Left renal cortex interstitium (tissue), 4 donors: ENCODE data around the gene JAKMIP1. TPM values are rescaled to one million over a fixed set of nuclear protein-coding genes. Genes with fewer than 3 reads are reported as not detected.
A peak's percentile ranks its signal among the peaks of the same experiment; 100 is the strongest.
"Not testable (repeated sequence)": the region's sequence is repeated elsewhere in the genome, so short reads cannot be mapped to it uniquely, and the experiment has no call there.

Source experiments
- DNase-seq, 4 donors: peaks; one replicate each; pipeline ENCODE4 v3.0.0-alpha.2; 2013; ENCODE audit warnings: low read depth in 4 of 4, low spot score in 2 of 4, missing footprints in 1 of 4
- polyA plus RNA-seq, 4 donors: library from polyadenylated mRNA; unstranded; fragments of 120-200 nt; gene quantifications; one replicate each; pipeline ENCODE4 v1.2.1, GENCODE V29; 2013; ENCODE audit not compliant: insufficient read length in 4 of 4

Gene JAKMIP1
- polyA plus RNA-seq, 4 donors: 0.06 to 0.22 (median 0.17) TPM

- DNase-seq: no peak
Measured at GRCh38 chr4:6001680-6002491, 198.5 kb downstream of the JAKMIP1 start.

GRCh38 chr4:5999830-6000365, 200.5 kb downstream of the JAKMIP1 start:
- no peak for DNase-seq

GRCh38 chr4:5999356-5999755, 201.0 kb downstream of the JAKMIP1 start:
- no peak for DNase-seq

GRCh38 chr4:5998333-5998936, 201.9 kb downstream of the JAKMIP1 start:
- peak; percentile 29 to 68 (median 50) for DNase-seq

GRCh38 chr4:5996641-5997040, 203.7 kb downstream of the JAKMIP1 start:
- no peak for DNase-seq

GRCh38 chr4:5995901-5996623, 204.3 kb downstream of the JAKMIP1 start:
- DNase-seq: no peak

- no peak for DNase-seq
Measured at GRCh38 chr4:5993876-5994811, 206.2 kb downstream of the JAKMIP1 start.

GRCh38 chr4:5993346-5993745, 207.0 kb downstream of the JAKMIP1 start:
- DNase-seq: not testable (repeated sequence)

GRCh38 chr4:5992828-5993321, 207.5 kb downstream of the JAKMIP1 start:
- no peak for DNase-seq

- no peak for DNase-seq
Measured at GRCh38 chr4:5992171-5992827, 208.1 kb downstream of the JAKMIP1 start.

GRCh38 chr4:5991405-5991804, 208.9 kb downstream of the JAKMIP1 start:
- DNase-seq: no peak

GRCh38 chr4:5990446-5991160, 209.7 kb downstream of the JAKMIP1 start:
- DNase-seq: no peak

GRCh38 chr4:5989236-5990225, 210.8 kb downstream of the JAKMIP1 start:
- no peak for DNase-seq

- no peak for DNase-seq
Measured at GRCh38 chr4:5988086-5988845, 212.1 kb downstream of the JAKMIP1 start.

- DNase-seq: no peak
Measured at GRCh38 chr4:5984843-5985242, 215.5 kb downstream of the JAKMIP1 start.

GRCh38 chr4:5982156-5982973, 218.0 kb downstream of the JAKMIP1 start:
- no peak for DNase-seq
